Trophoblast cell (in vitro differentiated cells and primary cell): ENCODE measurements around the gene IFT57.

Experiments used
- DNase-seq, 2 donors: peaks; one replicate each; pipeline ENCODE4 v3.0.0-alpha.2; 2016
- H2AFZ ChIP-seq: 2 replicates; pipeline ENCODE4 v1.6.1; 2013; ENCODE audit warnings: low read length, moderate library complexity, mild to moderate bottlenecking; ENCODE audit not compliant: insufficient read depth, poor library complexity
- H2AK5ac ChIP-seq: 2 replicates; pipeline ENCODE4 v1.6.1; 2013; ENCODE audit warnings: mild to moderate bottlenecking, low read length
- H2BK120ac ChIP-seq: 2 replicates; pipeline ENCODE4 v1.6.1; 2013; ENCODE audit warnings: low read length, mild to moderate bottlenecking, moderate library complexity; ENCODE audit not compliant: insufficient read depth, poor library complexity
- H2BK12ac ChIP-seq: 2 replicates; pipeline ENCODE4 v1.6.1; 2013; ENCODE audit warnings: mild to moderate bottlenecking, low read length, moderate library complexity
- H2BK5ac ChIP-seq: 2 replicates; pipeline ENCODE4 v1.6.1; 2013; ENCODE audit warnings: low read length, low read depth, moderate library complexity, mild to moderate bottlenecking; ENCODE audit not compliant: poor library complexity
- H3K14ac ChIP-seq: 2 replicates; pipeline ENCODE4 v1.6.1; 2013; ENCODE audit warnings: mild to moderate bottlenecking, low read length
- H3K18ac ChIP-seq: 2 replicates; pipeline ENCODE4 v1.6.1; 2013; ENCODE audit warnings: mild to moderate bottlenecking, low read length
- H3K23ac ChIP-seq: 2 replicates; pipeline ENCODE4 v1.6.1; 2013; ENCODE audit warnings: low read length
- H3K27ac ChIP-seq: 2 replicates; pipeline ENCODE4 v1.5.1; 2013; ENCODE audit warnings: low read depth, mild to moderate bottlenecking, inconsistent platforms, low read length, moderate library complexity
- H3K27me3 ChIP-seq: 2 replicates; pipeline ENCODE4 v1.6.1; 2013; ENCODE audit warnings: inconsistent platforms, mild to moderate bottlenecking, low read length, moderate library complexity; ENCODE audit not compliant: insufficient read depth
- H3K36me3 ChIP-seq, 2 experiments: 1 replicate in 1 of 2; 2 replicates in 1 of 2; pipeline ENCODE4 v1.6.1; 2013; ENCODE audit warnings: low read length in 2 of 2, mild to moderate bottlenecking in 2 of 2, moderate library complexity in 1 of 2; ENCODE audit not compliant: insufficient read depth in 2 of 2, control insufficient read depth in 1 of 2
- H3K4ac ChIP-seq: 2 replicates; pipeline ENCODE4 v1.6.1; 2013; ENCODE audit warnings: low read depth, mild to moderate bottlenecking, low read length, moderate library complexity
- H3K4me1 ChIP-seq, 2 experiments: 1 replicate in 1 of 2; 2 replicates in 1 of 2; pipeline ENCODE4 v1.6.1; 2013; ENCODE audit warnings: low read length in 2 of 2, mild to moderate bottlenecking in 2 of 2, moderate library complexity in 1 of 2; ENCODE audit not compliant: insufficient read depth in 2 of 2, control insufficient read depth in 1 of 2
- H3K4me2 ChIP-seq: 2 replicates; pipeline ENCODE4 v1.6.1; 2013; ENCODE audit warnings: inconsistent platforms, mild to moderate bottlenecking, low read length, moderate library complexity
- H3K4me3 ChIP-seq: 2 replicates; pipeline ENCODE4 v1.5.1; 2013; ENCODE audit warnings: mild to moderate bottlenecking, low read depth, low read length, inconsistent platforms
- H3K79me1 ChIP-seq: one replicate; pipeline ENCODE4 v1.6.1; 2013; ENCODE audit warnings: low read length
- H3K79me2 ChIP-seq: 2 replicates; pipeline ENCODE4 v1.6.1; 2013; ENCODE audit warnings: low read length, mild to moderate bottlenecking; ENCODE audit not compliant: control insufficient read depth, insufficient read depth, poor library complexity
- H3K9ac ChIP-seq: 2 replicates; pipeline ENCODE4 v1.6.1; 2013; ENCODE audit warnings: mild to moderate bottlenecking, low read length
- H3K9me3 ChIP-seq: 2 replicates; pipeline ENCODE4 v1.6.1; 2013; ENCODE audit warnings: low read depth, mild to moderate bottlenecking, control low read depth, inconsistent platforms, low read length; ENCODE audit not compliant: insufficient read depth
- H4K12ac ChIP-seq: 2 replicates; pipeline ENCODE4 v1.6.1; 2013; ENCODE audit warnings: low read depth, mild to moderate bottlenecking, low read length, moderate library complexity
- H4K8ac ChIP-seq: 2 replicates; pipeline ENCODE4 v1.6.1; 2013; ENCODE audit warnings: low read depth, mild to moderate bottlenecking, low read length, moderate library complexity
- H4K91ac ChIP-seq: one replicate; pipeline ENCODE4 v1.6.1; 2013; ENCODE audit warnings: low read depth, mild to moderate bottlenecking, low read length, moderate library complexity
- WGBS: extraction: QIAGEN DNeasy Blood & Tissue Kit; methylation state at CpG from one replicate; pipeline ENCODE4 v1.1.7; 2013; ENCODE audit warnings: missing lambda C conversion rate; ENCODE audit not compliant: insufficient read length, insufficient coverage; ENCODE audit errors: extremely low coverage; 5-methylcytosine and 5-hydroxymethylcytosine counted together

Gene IFT57

DNA sequence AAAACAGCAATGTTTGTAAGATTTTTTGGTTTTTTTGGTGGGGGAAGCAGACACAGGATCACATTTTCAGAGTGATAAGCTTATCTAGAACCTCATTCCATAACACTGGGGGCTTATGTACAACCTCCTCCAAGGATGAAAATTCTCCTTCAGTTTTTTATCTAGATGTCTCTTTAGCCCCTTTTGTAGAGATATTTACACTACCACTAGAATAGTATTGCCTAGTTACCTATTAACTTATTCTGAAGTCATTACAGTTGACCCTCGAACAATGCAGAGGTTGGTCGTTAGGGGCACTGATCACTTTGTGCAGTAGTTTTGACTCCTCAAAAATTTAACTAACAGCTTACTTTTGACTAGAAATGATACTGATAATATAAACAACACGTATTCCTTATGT lies 32.8 kb downstream of the IFT57 start:
- Histone ChIP-seq H3K4me3 (no peak overlapping the region), H3K4me2 (no peak overlapping the region), H3K27ac (no peak overlapping the region), H3K23ac (no peak overlapping the region), H3K18ac (no peak overlapping the region), H3K36me3 (peaks cover 0 to 2% of the 10 kb centered on the region in 2 experiments), H2BK12ac (no peak overlapping the region), H2BK5ac (no peak overlapping the region), H4K12ac (no peak overlapping the region), H3K4ac (no peak overlapping the region), H3K27me3 (no peaks in the 10 kb centered on the region), H3K9ac (no peak overlapping the region), H4K91ac (no peak overlapping the region), H2AFZ (no peak overlapping the region), H3K14ac (no peak overlapping the region), H3K79me2 (no peaks in the 10 kb centered on the region), H3K79me1 (no peaks in the 10 kb centered on the region), H3K4me1 (no peaks in the 10 kb centered on the region), H4K8ac (no peak overlapping the region), H3K9me3 (no peaks in the 10 kb centered on the region), H2AK5ac (no peak overlapping the region), H2BK120ac (no peak overlapping the region)
- no CpG with 5 or more reads among the region's 3 CpGs for WGBS
- DNase-seq: no peak

DNA sequence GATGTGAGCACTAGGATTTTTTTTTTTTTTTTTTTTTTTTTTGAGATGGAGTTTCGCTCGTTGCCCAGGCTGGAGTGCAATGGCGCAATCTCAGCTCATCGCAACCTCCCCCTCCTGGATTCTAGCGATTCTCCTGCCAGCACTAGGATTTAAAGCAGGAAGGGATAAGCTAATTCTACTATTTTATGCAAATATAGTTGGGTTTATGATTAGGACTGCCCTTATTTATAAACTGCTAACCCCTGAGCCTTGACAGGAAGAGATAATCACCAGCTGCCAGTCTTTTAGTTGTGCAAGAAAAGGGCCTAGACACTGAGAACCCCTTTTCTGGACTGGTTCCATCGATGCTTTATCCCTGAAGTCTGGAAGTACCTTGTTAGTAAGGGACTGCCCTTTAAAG lies 36.7 kb downstream of the IFT57 start:
- no peaks in the 10 kb centered on the region for H3K27me3 ChIP-seq
- H2AFZ ChIP-seq: no peak overlapping the region
- H4K8ac ChIP-seq: no peak overlapping the region
- no peaks in the 10 kb centered on the region for H3K9me3 ChIP-seq
- no peaks in the 10 kb centered on the region for H3K79me1 ChIP-seq
- H2AK5ac ChIP-seq: no peak overlapping the region
- H2BK12ac ChIP-seq: no peak overlapping the region
- H3K4ac ChIP-seq: no peak overlapping the region
- H2BK5ac ChIP-seq: no peak overlapping the region
- no peak for DNase-seq
- H3K36me3 ChIP-seq: peaks cover 0 to 2% of the 10 kb centered on the region in 2 experiments
- no peak overlapping the region for H2BK120ac ChIP-seq
- H3K9ac ChIP-seq: no peak overlapping the region
- H3K23ac ChIP-seq: no peak overlapping the region
- H3K4me2 ChIP-seq: no peak overlapping the region
- no CpG with 5 or more reads among the region's 6 CpGs for WGBS
- no peak overlapping the region for H4K12ac ChIP-seq
- H3K4me3 ChIP-seq: no peak overlapping the region
- no peak overlapping the region for H3K18ac ChIP-seq
- H3K27ac ChIP-seq: no peak overlapping the region
- no peak overlapping the region for H4K91ac ChIP-seq
- H3K4me1 ChIP-seq: no peaks in the 10 kb centered on the region
- H3K14ac ChIP-seq: no peak overlapping the region
- H3K79me2 ChIP-seq: no peaks in the 10 kb centered on the region

DNA sequence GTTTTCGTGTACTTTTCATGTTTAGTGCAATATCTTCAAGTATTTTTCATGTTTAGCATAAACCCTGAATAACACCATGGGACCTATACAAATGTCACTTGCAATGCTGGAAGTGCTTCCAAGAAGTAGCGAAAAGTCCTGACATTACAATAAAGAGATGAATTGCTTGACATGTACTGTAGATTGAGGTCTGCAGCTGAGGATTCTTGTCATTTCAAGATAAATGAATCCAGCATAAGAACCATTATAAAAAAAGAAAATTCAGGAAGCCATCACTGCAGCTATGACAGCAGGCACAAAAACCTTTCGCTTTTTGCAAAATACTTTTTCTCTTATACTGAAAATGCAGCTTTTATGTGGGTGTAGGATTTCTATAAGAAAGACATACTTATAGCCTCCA lies 37.4 kb downstream of the IFT57 start:
- Histone ChIP-seq H4K12ac (no peak overlapping the region), H3K14ac (no peak overlapping the region), H3K36me3 (peaks cover 0 to under 1% of the 10 kb centered on the region in 2 experiments), H2BK5ac (no peak overlapping the region), H3K18ac (no peak overlapping the region), H4K8ac (no peak overlapping the region), H3K79me1 (no peaks in the 10 kb centered on the region), H3K27ac (no peak overlapping the region), H4K91ac (no peak overlapping the region), H3K4me3 (no peak overlapping the region), H2BK120ac (no peak overlapping the region), H3K23ac (no peak overlapping the region), H3K4me2 (no peak overlapping the region), H3K9me3 (no peaks in the 10 kb centered on the region), H3K9ac (no peak overlapping the region), H2AK5ac (no peak overlapping the region), H2BK12ac (no peak overlapping the region), H3K4ac (no peak overlapping the region), H3K4me1 (no peaks in the 10 kb centered on the region), H2AFZ (no peak overlapping the region), H3K79me2 (no peaks in the 10 kb centered on the region), H3K27me3 (no peaks in the 10 kb centered on the region)
- no peak for DNase-seq
- WGBS: no CpG with 5 or more reads among the region's 3 CpGs

DNA sequence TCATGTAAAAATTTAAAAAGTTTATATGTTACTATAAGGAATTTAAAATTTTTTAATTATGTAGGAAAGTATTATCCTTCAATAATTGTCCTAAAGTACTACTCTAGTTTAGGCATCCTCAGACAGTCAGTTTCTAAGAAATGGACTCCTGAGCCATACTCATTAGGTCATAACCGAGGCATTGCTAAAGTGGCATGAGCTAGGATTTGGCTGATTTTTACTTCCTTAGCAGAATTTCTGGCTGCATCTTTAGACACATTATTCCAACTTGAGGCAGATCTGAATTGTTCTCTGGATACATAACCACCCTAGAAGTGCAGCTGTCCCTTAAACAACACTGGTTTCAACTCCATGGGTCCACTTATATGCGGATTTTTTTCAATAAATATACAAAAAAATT lies 38.3 kb downstream of the IFT57 start:
- Histone ChIP-seq H3K18ac (no peak overlapping the region), H3K27ac (no peak overlapping the region), H3K79me1 (no peaks in the 10 kb centered on the region), H3K23ac (no peak overlapping the region), H3K14ac (no peak overlapping the region), H3K9ac (no peak overlapping the region), H3K4me2 (no peak overlapping the region), H3K4me3 (no peak overlapping the region), H2AFZ (no peak overlapping the region), H3K4me1 (no peaks in the 10 kb centered on the region), H2BK5ac (no peak overlapping the region), H4K12ac (no peak overlapping the region), H2BK12ac (no peak overlapping the region), H3K36me3 (no peaks in the 10 kb centered on the region), H4K8ac (no peak overlapping the region), H4K91ac (no peak overlapping the region), H3K4ac (no peak overlapping the region), H2BK120ac (no peak overlapping the region), H2AK5ac (no peak overlapping the region), H3K27me3 (no peaks in the 10 kb centered on the region), H3K79me2 (no peaks in the 10 kb centered on the region), H3K9me3 (no peaks in the 10 kb centered on the region)
- no peak for DNase-seq
- WGBS: no CpG with 5 or more reads among the region's 2 CpGs
